Activated CD8-positive, alpha-beta memory T cell treated with anti-CD3 and anti-CD28 coated beads for 48 hours (primary cell): ENCODE results near the gene ZNF534.
"Not testable (repeated sequence)": the region's sequence is repeated elsewhere in the genome, so short reads cannot be mapped to it uniquely, and the experiment has no call there.

Experiments used
- DNase-seq, 3 experiments: peaks; one replicate each; pipeline ENCODE4 v3.0.0-alpha.2; 2020; ENCODE audit warnings: low read depth in 2 of 3, low spot score in 2 of 3

Gene ZNF534

DNA sequence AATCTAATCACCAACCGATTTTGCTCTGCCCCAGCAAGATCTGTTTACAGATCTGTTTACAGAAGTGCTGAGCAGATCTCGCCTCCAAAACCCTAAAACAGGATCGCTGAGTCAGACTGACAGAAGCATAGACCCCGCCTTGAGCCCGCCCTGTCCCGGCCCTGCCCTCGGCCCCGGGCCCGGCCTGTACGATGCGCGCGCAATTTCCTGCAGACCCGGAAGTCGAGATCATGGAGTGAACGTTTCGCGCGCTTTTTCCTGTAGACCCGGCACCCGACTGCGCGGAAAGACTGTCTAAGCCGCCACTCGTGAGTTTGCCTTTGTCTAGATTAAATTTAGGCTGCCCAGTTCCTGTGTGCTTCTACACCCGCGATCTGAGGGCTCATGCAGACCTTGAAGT, at the start of gene ZNF534:
Gene ZNF534, plus strand, starts transcription at position 212 of the 400 bp plus-strand sequence. CDS start 2,327 bp downstream, outside the sequence.
- DNase-seq, result no peak

DNA sequence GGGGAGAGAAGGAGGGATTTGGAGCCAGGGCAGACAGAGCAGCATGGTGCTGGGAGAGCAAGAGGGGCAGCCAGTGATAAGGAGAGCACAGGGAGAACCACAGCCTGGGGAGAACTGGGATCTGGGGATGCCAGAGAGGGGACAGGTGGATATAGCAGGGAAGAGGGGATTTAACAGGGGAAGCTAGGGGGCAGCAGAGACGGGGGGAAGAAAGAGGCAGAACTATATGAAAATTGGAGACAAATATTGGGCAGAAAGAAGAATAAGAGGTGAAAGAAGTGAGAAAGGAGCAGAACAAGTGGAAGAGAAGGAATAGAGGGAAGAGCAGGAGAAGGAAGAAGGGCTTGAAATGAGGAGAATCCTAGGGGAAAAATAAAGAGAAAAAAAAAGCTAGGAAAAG, 37.8 kb upstream of the ZNF534 start:
- no peak for DNase-seq

DNA sequence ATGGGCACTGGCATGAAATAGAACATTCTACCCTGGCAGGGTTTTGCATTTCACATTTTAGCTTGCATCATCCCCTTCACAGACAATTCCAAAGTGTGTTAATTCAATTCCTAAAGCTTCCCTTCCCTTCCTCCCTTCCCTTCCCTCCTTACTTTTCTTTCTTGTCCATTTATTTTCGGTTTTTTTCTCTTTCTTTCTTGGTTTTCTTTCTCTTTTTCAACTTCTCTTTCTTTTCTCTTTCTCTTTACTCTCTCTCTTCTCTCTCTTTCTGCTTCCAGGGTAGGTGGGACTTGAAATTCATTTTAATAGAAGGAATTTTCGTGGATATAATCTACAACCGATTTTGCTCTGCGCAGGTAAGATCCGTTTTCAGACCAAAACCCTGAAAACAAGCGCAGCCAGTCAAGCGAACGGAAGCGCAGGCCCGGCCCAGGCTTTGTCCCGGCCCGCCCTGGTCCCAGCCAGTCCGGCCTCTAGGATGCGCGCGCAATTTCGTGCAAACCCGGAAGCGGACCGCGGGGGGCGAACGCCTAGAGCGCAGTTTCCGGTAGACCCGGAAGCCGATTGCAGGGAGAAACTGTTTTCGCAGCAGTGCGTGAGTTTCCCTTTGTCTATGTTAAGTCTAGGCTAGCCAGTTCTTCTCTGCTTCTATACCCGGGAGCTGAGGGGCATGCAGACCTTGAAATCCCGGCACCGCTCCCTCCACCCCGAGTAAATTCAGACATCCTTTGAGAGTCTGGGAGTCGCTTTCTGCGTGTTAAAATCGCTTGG, 31.5 kb upstream of the ZNF534 start, which contains the start of gene ZNF528:
Gene ZNF528, plus strand, starts transcription at position 540 of the 771 bp plus-strand sequence. CDS start 4,165 bp downstream, outside the sequence.
- DNase-seq, result peak; percentile 81 to 93 (median 90)

DNA sequence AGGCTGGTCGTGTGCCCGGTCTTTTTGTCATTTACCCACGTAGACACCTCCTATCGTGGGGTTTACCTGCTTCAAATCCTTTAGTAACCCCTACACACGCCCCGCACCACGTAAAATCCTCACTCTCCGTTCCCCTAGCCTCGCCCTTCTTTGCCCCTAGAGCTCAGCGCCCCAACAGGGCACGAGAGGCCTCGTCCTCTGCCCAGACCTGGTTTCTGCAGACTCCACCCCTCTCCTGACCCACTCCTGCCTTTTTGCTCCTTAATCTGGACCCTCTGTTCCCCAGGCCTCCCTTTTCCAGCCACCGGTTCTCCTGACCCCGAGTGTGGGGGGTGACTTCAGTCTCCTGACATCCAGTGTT, 30.9 kb upstream of the ZNF534 start:
- DNase-seq, result no peak

DNA sequence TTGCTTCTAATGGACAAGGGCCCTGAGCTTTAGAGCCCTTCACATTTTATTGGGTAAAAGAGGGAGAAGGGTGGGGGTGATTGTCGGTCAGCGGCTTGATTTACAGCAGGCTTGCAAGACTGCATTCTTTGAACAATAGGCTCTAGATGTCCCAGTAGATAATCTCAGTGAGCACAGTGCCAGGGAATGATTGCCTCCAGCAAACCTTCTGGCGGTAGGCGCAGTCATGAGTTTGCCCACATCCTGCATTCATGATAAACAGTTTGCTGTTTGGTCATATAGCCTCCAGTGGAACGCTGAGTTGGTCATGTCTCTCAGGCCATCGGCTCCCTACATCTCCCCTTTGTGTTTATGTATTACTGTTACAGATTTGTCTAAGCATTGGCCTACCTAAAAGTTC, 18.7 kb upstream of the ZNF534 start:
- no peak for DNase-seq

DNA sequence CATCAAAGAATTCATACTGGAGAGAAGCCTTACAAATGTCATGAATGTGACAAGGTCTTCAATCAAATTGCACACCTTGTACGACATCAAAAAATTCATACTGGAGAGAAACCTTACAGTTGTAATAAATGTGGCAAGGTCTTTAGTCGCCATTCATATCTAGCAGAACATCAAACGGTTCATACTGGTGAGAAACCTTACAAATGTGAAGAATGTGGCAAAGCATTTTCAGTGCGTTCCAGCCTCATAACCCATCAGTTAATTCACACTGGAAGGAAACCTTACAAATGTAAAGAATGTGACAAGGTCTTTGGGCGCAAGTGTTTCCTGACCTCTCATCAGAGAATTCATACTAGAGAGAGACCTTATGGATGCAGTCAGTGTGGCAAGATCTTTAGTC, 13.2 kb upstream of the ZNF534 start:
- no peak for DNase-seq

DNA sequence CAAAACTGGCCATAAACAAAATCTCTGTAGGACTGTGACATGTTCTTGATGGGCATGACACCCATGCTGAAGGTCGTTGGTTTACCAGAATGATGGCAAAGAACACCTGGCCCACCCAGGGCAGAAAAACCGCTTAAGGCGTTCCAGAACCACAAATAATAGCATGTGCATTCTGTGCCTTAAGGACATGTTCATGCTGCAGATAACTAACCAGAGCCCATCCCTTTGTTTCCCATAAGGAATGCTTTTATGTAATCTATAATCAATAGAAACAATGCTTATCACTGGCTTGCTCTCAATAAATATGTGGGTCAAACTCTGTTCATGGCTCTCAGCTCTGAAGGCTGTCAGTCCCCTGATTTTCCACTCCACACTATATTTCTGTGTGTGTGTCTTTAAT, 13.2 kb downstream of the ZNF534 start:
- no peak for DNase-seq

DNA sequence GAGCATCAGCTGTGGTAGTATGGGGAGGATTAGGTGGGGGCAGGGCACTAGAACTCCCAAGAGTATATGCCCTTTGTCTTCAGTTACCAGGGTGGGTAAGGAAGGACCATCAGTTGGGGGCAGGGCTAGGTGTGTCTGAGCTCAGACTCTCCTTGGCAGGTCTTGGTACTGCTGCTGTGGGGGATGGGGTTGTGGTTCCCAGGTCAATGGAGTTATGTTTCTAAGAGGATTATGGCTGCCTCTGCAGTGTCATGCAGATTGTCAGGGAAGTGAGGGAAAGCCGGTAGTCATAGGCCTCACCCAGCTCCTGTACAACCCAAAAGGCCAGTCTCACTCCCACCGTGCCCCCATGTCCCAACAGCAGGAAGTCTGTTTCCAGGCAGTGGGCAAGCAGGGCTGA, 15.6 kb downstream of the ZNF534 start:
- no peak for DNase-seq

DNA sequence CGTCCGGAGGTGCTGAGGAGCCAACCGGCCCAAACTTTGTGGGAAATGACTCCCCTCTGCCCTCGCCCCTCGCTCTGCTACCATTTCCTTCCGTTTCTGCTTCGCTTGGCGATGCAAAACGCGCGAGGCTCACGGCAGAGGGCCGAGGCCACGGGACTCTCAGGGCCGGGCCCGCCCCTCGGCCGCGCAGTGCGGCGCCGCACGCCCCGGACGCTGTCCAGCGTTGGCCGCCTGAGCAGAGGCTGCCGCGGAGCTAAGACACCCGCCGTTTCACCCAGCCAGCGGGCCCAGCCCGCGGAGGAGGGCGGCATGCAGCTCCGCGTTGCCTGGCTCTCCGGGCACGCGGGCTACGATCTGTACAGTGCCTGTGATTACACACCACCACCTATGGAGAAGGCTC, 22.3 kb downstream of the ZNF534 start:
- no peak for DNase-seq

DNA sequence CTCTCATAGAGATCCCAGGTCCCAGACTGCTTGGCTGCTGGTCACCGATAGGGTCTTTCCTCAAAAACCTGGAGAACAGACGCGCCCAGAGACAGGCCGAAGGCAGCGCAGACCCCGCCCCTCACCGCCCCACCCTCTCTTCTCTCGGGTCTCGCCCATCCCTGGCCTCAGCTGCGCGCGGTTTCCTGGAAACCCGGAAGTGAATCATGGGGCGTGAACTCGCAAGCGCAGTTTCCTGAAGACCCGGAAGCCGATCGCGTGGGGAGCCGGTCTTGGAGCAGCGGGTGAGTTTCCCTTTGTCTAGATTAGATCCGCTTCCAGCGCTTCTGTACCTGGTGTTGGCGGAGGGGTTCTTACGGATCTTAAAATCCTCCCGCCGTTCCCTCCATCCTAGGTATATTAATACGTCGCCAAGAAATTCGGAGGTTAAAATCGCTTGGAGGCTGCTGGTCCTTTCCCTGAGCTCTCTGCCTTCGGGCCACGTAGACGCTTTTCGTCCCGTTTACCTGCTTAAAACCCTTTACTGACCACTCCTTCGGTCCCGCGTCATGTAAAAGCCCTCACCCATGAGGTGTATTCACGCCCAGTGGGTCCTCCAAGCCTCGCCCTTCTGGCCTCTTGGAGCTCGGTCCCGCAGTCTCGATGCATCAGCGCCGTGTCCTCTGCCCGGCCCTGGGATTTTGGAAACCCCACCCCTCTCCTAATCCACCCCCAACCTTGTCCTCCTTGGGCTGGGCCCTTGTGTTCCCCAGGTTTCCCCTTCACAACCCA, 24.6 kb downstream of the ZNF534 start, which contains the start of gene ZNF578:
Gene ZNF578, plus strand, starts transcription at position 230 of the 771 bp plus-strand sequence. CDS start 48,293 bp downstream, outside the sequence.
- DNase-seq, result peak; percentile 13 to 44 (median 36)

DNA sequence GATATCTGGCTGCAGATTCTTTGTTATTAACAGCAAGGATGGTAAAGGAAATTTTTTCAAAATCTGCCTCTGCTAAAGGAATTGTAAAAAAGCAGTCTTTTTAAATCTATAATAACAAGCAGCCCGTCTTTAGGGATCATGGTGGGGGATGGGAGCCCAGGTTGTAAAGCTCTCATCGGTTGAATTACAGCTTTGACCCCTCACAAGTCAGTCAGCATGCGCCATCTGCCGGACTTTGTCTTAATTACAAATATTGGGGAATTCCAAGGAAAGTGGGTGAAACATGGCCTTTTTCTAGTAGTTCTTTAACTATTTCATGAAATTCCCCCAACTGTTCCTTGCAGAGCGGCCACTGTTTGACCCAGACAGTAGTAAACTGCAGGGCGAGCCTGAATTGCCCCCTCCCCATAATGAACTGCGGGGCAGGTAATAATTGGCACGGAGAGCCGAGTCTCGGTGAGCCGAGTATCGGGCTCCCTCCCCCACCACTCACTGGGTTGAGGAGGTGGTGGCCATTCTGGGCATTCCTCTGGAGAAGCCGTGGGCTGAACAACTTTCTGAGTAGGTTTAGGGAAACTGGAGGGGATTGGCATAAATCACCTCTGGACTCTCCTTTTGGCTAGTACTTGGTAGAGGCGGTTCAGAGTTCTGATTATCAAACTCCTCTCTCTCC, 36.0 kb downstream of the ZNF534 start:
- DNase-seq, result no peak

DNA sequence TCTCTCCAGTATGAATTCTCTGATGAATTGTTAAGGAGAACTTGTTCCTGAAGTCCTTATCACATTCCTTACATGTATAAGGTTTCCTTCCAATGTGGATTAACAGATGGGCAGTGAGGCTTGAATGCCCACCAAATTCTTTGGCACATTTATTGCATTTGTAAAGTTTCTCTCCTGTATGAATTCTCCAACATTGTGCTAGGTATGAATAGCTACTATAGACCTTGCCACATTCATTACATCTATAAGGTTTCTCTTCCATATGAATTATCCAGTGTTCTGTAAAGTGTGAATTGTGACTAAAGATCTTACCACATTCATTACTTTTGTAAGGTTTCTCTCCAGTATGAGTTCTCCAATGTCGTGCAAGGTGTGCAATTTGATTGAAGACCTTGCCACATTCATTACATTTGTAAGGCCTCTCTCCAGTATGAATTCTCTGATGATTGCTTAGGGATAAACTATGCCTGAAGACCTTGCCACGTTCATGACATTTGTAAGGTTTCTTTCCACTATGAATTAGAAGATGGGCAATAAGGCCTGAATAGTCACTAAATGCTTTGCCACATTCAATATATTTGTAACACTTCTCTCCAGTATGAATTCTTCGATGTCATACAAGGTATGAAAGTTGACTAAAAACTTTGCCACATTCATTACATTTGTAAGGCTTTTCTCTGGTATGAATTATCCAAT, 44.9 kb downstream of the ZNF534 start:
- DNase-seq, result no peak

DNA sequence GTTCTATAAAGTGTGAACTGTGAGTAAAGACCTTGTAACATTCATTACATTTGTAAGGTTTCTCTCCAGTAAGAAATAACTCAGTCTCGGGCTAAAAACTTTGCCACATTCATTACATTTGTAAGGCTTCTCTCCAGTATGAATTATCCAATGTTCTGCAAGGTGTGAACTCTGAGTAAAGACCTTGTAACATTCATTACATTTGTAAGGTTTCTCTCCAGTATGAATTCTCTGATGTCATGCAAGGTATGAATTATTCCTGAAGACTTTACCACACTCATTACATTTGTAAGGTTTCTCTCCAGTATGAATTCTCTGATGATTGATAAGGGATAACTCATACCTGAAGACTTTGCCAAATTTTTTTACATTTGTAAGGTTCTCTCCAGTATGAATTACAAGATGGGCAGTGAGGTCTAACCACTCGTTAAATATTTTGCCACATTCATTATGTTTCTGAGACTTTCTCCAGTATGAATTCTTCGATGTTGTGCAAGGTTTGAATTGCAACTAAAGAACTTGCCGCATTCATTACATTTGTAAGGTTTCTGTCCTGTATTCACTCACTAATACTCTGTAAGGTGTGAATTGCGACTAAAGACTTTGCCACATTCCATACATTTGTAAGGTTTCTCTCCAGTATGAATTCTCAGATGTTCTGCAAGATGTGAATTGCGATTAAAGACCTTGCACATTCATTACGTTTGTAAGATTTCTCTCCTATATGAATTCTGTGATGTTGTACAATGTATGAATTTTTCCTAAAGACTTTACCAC, 45.6 kb downstream of the ZNF534 start:
- no peak for DNase-seq

DNA sequence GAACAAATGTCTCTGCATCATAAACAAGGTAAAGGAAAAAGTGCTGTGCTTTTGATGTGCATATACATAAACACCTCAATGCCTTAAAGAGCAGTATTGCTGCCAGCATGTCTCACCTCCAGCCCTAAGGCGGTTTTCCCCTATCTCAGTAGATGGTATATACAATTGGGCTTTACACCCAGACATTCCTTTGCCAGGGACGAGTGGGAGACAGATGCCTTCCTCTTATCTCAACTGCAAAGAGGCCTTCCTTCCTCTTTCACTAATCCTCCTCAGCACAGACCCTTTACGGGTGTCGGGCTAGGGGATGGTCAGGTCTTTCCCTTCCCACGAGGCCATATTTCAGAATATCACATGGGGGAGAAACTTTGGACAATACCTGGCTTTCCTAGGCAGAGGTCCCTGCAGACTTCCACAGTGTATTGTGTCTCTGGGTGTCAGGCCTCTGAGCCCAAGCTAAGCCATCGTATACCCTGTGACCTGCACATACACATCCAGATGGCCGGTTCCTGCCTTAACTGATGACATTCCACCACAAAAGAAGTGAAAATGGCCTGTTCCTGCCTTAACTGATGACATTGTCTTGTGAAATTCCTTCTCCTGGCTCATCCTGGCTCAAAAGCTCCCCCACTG, 55.3 kb downstream of the ZNF534 start:
- not testable (repeated sequence) for DNase-seq

DNA sequence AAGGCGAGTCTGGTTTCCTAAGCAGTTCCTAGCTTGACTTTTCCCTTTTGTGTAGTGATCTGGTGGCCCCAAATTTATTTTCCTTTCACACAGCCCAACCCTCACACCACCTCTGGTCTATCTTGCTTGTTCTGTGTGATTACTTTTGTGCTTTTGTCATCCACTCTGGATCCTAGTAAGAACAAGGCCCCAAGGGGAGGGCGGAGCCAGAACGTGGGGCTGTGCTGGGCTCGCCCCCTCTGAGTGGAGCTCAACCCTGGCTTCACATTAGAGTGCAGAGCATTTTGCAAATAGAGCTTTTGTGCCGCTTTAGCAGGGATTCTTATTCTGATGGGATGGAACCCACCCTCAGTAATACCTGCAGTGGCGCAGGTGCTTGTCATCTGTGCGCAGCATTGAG, 56.1 kb downstream of the ZNF534 start:
- not testable (repeated sequence) for DNase-seq

DNA sequence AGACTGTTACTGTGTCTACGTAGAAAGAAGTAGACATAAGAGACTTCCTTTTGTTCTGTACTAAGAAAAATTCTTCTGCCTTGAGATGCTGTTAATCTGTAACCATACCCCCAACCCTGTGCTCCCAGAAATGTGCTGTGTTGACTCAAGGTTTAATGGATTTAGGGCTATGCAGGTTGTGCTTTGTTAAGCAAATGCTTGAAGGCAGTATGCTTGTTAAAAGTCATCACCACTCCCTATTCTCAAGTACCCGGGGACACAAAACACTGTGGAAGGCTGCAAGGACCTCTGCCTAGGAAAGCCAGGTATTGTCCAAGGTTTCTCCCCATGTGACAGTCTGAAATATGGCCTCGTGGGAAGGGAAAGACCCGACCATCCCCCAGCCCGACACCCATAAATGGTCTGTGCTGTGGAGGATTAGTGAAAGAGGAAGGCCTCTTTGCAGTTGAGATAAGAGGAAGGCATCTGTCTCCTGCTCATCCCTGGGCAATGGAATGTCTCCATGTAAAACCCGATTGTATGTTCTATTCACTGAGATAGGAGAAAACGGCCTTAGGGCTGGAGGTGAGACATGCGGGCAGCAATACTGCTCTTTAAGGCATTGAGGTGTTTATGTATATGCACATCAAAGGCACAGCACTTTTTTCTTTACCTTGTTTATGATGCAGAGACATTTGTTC, 56.8 kb downstream of the ZNF534 start:
- DNase-seq, result not testable (repeated sequence)

DNA sequence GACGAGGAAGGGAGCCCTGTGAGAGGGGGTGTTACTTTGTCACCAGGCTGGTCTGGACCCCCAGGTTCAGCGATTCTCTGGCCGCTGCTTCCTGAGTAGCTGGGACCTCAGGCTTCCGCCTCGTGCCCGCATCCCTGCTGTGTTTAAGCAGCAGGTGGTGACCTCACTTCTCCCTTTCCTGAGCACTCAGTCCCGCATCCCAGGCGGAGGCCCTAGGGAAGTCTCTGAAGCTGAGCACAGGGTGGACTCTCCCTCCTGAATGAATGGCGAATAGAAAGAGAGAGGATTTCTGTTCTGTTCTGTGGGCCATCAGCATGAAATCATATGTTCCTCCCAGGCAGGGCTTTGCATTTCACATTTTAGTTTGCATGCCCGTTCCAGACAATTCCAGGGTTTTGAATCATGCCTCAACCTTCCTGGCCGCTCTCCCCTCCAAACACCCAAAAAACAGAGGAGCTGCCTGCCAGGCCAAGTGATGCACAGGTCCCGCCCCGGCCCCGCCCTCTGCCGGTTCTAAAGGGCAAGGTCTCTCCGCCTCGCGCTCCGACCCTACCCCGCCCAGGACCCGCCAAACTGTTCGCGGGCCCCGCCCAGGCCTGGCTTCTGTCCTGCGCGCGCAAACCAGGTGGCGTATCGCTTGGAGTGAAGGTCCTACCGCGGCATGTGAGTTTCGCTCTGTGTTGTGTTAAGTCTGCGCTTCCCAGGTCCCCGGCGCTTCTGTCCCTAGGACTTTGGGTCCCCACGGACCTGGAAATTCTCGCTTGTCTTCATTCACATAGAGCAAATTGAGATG, 63.4 kb downstream of the ZNF534 start:
- DNase-seq, result no peak

DNA sequence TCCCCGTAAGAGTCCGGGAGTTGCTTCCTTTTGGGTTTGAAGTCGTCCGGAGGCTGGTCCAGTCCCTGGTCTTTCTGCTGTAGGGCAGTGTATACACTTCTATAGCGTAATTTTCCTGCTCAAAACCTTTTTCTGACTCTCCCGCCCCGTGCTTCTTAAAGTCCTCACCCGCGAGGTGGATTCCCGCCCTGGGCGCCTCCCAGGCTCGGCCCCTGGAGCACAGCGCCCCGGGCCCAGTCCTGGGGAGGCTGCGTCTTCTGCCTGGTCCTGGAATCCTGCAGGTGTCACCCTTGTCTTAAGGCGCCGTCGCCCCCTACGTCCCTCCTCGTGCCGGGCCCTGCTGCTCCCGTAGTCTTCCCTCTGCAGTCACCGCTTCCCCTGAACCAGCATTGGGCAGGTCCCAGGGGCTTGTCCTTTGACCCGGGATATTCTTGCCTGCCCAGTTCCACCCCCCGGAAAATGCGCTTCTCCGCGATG, 64.1 kb downstream of the ZNF534 start:
- no peak for DNase-seq
